H9 (cell line): Measurements from ENCODE around the gene SERPINA6. TPM values are rescaled to one million over a fixed set of nuclear protein-coding genes. Genes with fewer than 3 reads are reported as not detected.
"Not testable (repeated sequence)": the region's sequence is repeated elsewhere in the genome, so short reads cannot be mapped to it uniquely, and the experiment has no call there.

ENCODE experiments used
- DNase-seq: peaks from one replicate; pipeline ENCODE4 v3.0.0-alpha.2; 2017
- H2AFZ ChIP-seq: one replicate; pipeline ENCODE4 v1.6.1; 2013; ENCODE audit warnings: mild to moderate bottlenecking, low read length, control low read depth, moderate library complexity
- H2AK5ac ChIP-seq: 2 replicates; pipeline ENCODE4 v1.6.1; 2013; ENCODE audit warnings: low read length, control low read depth, mixed read lengths; ENCODE audit not compliant: insufficient read length
- H2BK120ac ChIP-seq: one replicate; pipeline ENCODE4 v1.6.1; 2013; ENCODE audit warnings: low read depth, mild to moderate bottlenecking, low read length, control low read depth, inconsistent platforms; ENCODE audit not compliant: poor library complexity, severe bottlenecking
- H2BK12ac ChIP-seq: 2 replicates; pipeline ENCODE4 v1.6.1; 2013; ENCODE audit warnings: low read length, control low read depth, mixed read lengths, low read depth; ENCODE audit not compliant: insufficient read length
- H2BK15ac ChIP-seq: 2 replicates; pipeline ENCODE4 v1.6.1; 2013; ENCODE audit warnings: low read depth, low read length, control low read depth
- H2BK20ac ChIP-seq: one replicate; pipeline ENCODE4 v1.6.1; 2013; ENCODE audit warnings: low read depth, mild to moderate bottlenecking, low read length, control low read depth, inconsistent platforms; ENCODE audit not compliant: poor library complexity, severe bottlenecking
- H2BK5ac ChIP-seq: 2 replicates; pipeline ENCODE4 v1.6.1; 2013; ENCODE audit warnings: low read length, control low read depth, mixed read lengths; ENCODE audit not compliant: insufficient read length
- H3K14ac ChIP-seq: 2 replicates; pipeline ENCODE4 v1.6.1; 2013; ENCODE audit warnings: low read length, control low read depth; ENCODE audit not compliant: insufficient read depth
- H3K18ac ChIP-seq: 2 replicates; pipeline ENCODE4 v1.6.1; 2013; ENCODE audit warnings: low read depth, mild to moderate bottlenecking, mixed read lengths, low read length, control low read depth; ENCODE audit not compliant: insufficient read length
- H3K23ac ChIP-seq: 2 replicates; pipeline ENCODE4 v1.6.1; 2013; ENCODE audit warnings: low read length, control low read depth, mixed read lengths, low read depth; ENCODE audit not compliant: insufficient read length
- H3K23me2 ChIP-seq: 2 replicates; pipeline ENCODE4 v1.6.1; 2013; ENCODE audit warnings: low read depth, mild to moderate bottlenecking, mixed read lengths, low read length, control low read depth; ENCODE audit not compliant: insufficient read length, poor library complexity, severe bottlenecking
- H3K27ac ChIP-seq: 2 replicates; pipeline ENCODE4 v1.5.1; 2013; ENCODE audit warnings: low read length, control low read depth, mixed read lengths, low read depth; ENCODE audit not compliant: insufficient read length
- H3K27me3 ChIP-seq: 2 replicates; pipeline ENCODE4 v1.6.1; 2013; ENCODE audit warnings: low read length, control low read depth, inconsistent platforms; ENCODE audit not compliant: insufficient read depth
- H3K4ac ChIP-seq: 2 replicates; pipeline ENCODE4 v1.6.1; 2013; ENCODE audit warnings: low read depth, mild to moderate bottlenecking, control low read depth, inconsistent platforms, low read length, moderate library complexity
- H3K4me1 ChIP-seq: 2 replicates; pipeline ENCODE4 v1.6.1; 2013; ENCODE audit warnings: low read length, control low read depth, inconsistent platforms; ENCODE audit not compliant: insufficient read depth
- H3K4me2 ChIP-seq: 2 replicates; pipeline ENCODE4 v1.6.1; 2013; ENCODE audit warnings: low read length, control low read depth, mixed read lengths; ENCODE audit not compliant: insufficient read length, insufficient read depth
- H3K56ac ChIP-seq: 2 replicates; pipeline ENCODE4 v1.6.1; 2013; ENCODE audit warnings: low read depth, mild to moderate bottlenecking, mixed read lengths, low read length, control low read depth; ENCODE audit not compliant: insufficient read length
- H3K79me1 ChIP-seq: 2 replicates; pipeline ENCODE4 v1.6.1; 2013; ENCODE audit warnings: low read depth, mild to moderate bottlenecking, moderate library complexity, low read length, control low read depth, inconsistent platforms; ENCODE audit not compliant: insufficient read depth, poor library complexity, severe bottlenecking
- H3K79me2 ChIP-seq: 2 replicates; pipeline ENCODE4 v1.6.1; 2013; ENCODE audit warnings: low read length, control low read depth, inconsistent platforms; ENCODE audit not compliant: insufficient read depth
- H3K9ac ChIP-seq: 2 replicates; pipeline ENCODE4 v1.6.1; 2013; ENCODE audit warnings: low read length, control low read depth, mixed read lengths; ENCODE audit not compliant: insufficient read length; ENCODE audit errors: extremely low read depth
- H3K9me3 ChIP-seq: one replicate; pipeline ENCODE4 v1.6.1; 2013; ENCODE audit warnings: low read depth, low read length, inconsistent platforms; ENCODE audit not compliant: control insufficient read depth
- H3T11ph ChIP-seq: one replicate; pipeline ENCODE4 v1.6.1; 2013; ENCODE audit warnings: mild to moderate bottlenecking, low read length, control low read depth, inconsistent platforms
- H4K20me1 ChIP-seq: one replicate; pipeline ENCODE4 v1.6.1; 2013; ENCODE audit not compliant: control insufficient read depth, insufficient read length, insufficient read depth
- H4K5ac ChIP-seq: 2 replicates; pipeline ENCODE4 v1.6.1; 2013; ENCODE audit warnings: low read depth, mild to moderate bottlenecking, mixed read lengths, low read length, control low read depth; ENCODE audit not compliant: insufficient read length
- H4K8ac ChIP-seq: replicated peaks from 2 replicates; pipeline ENCODE4 v1.6.1; 2013; ENCODE audit warnings: low read length, control low read depth, mixed read lengths, low read depth; ENCODE audit not compliant: insufficient read length
- H4K91ac ChIP-seq: 2 replicates; pipeline ENCODE4 v1.6.1; 2013; ENCODE audit warnings: low read depth, mild to moderate bottlenecking, moderate library complexity, mixed read lengths, low read length, control low read depth; ENCODE audit not compliant: insufficient read length
- H3K27ac Mint-ChIP-seq, 3 experiments: 2 replicates in 2 of 3; 3 replicates in 1 of 3; pipeline ENCODE4 v1.8.0; 2020 to 2021; ENCODE audit warnings: mixed read lengths in 3 of 3, mild to moderate bottlenecking in 1 of 3, moderate library complexity in 1 of 3
- H3K27me3 Mint-ChIP-seq: 2 replicates; pipeline ENCODE4 v1.8.0; 2021; ENCODE audit warnings: low read depth, mild to moderate bottlenecking, moderate library complexity, mixed read lengths
- H3K36me3 Mint-ChIP-seq, 3 experiments: 2 replicates in 2 of 3; 3 replicates in 1 of 3; pipeline ENCODE4 v1.8.0; 2020 to 2021; ENCODE audit warnings: low read depth in 3 of 3, mixed read lengths in 3 of 3; ENCODE audit not compliant: insufficient read depth in 1 of 3
- H3K4me1 Mint-ChIP-seq, 2 experiments: 2 replicates each; pipeline ENCODE4 v1.8.0; 2020; ENCODE audit warnings: mixed read lengths in 2 of 2
- H3K4me3 Mint-ChIP-seq, 2 experiments: 2 replicates in 1 of 2; 3 replicates in 1 of 2; pipeline ENCODE4 v1.8.0; 2020 to 2021; ENCODE audit warnings: mild to moderate bottlenecking in 2 of 2, mixed read lengths in 2 of 2, moderate library complexity in 1 of 2
- H3K9me3 Mint-ChIP-seq, 2 experiments: 2 replicates in 1 of 2; 3 replicates in 1 of 2; pipeline ENCODE4 v1.8.0; 2020; ENCODE audit warnings: mild to moderate bottlenecking in 2 of 2, mixed read lengths in 2 of 2, moderate library complexity in 1 of 2
- WGBS: extraction: QIAGEN DNeasy Blood & Tissue Kit; methylation state at CpG from one replicate; pipeline ENCODE4 v1.1.7; 2013; ENCODE audit warnings: missing lambda C conversion rate, low lambda C conversion rate, mixed read lengths; ENCODE audit not compliant: insufficient read length; ENCODE audit errors: extremely low coverage; 5-methylcytosine and 5-hydroxymethylcytosine counted together
- total RNA-seq: library from RNA; stranded (reverse); gene quantifications from 2 replicates; pipeline ENCODE4 v1.2.1, GENCODE V29; 2021
- TF ChIP-seq, protein P1 (sequence below): fragments of 200-600 bp; sonication (generic); conservative IDR thresholded peaks from 3 replicates; pipeline ENCODE4 v1.8.0; 2021; ENCODE audit warnings: antibody characterized with exemption, mild to moderate bottlenecking

SERPINA6 gene
- total RNA-seq, 1 experiment from 2014 or later = not detected

DNA sequence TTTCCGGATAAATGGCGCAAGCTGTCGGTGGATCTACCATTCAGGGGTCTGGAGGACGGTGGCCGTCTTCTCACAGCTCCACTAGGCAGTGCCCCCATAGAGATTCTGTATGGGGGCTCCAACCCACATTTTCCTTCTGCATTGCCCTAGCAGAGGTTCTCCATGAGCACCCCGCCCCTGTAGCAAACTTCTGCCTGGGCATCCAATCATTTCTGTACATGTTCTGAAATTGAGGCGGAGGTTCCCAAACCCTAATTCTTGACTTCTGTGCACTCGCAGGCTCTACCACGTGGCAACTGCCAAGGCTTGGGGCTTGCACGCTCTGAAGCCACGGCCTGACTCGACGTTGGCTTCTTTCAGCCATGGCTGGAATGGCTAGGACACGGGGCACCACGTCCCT lies 25.0 kb downstream of the SERPINA6 start:
- TF ChIP-seq, protein P1, sequence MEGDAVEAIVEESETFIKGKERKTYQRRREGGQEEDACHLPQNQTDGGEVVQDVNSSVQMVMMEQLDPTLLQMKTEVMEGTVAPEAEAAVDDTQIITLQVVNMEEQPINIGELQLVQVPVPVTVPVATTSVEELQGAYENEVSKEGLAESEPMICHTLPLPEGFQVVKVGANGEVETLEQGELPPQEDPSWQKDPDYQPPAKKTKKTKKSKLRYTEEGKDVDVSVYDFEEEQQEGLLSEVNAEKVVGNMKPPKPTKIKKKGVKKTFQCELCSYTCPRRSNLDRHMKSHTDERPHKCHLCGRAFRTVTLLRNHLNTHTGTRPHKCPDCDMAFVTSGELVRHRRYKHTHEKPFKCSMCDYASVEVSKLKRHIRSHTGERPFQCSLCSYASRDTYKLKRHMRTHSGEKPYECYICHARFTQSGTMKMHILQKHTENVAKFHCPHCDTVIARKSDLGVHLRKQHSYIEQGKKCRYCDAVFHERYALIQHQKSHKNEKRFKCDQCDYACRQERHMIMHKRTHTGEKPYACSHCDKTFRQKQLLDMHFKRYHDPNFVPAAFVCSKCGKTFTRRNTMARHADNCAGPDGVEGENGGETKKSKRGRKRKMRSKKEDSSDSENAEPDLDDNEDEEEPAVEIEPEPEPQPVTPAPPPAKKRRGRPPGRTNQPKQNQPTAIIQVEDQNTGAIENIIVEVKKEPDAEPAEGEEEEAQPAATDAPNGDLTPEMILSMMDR = no peak
- no peak overlapping the region for H2AFZ ChIP-seq
- H2BK12ac ChIP-seq = no peak overlapping the region
- H3K9me3 ChIP-seq = no peaks in the 10 kb centered on the region
- peaks cover 0 to 6% of the 10 kb centered on the region in 2 experiments; a peak in 2 of 5 replicates for H3K9me3 Mint-ChIP-seq
- DNase-seq = no peak
- no CpG with 5 or more reads among the region's 15 CpGs for WGBS
- H3K36me3 Mint-ChIP-seq = no peaks in the 10 kb centered on the region; a peak in 1 of 7 replicates
- peaks cover 6 to 12% of the 10 kb centered on the region in 2 experiments; a peak in 3 of 4 replicates for H3K4me1 Mint-ChIP-seq
- H3K4me2 ChIP-seq = no peak overlapping the region
- no peaks in the 10 kb centered on the region for H3K23me2 ChIP-seq
- no peak overlapping the region for H4K5ac ChIP-seq
- no peak overlapping the region for H3T11ph ChIP-seq
- H3K27ac Mint-ChIP-seq = no peak overlapping the region
- H3K18ac ChIP-seq = no peak overlapping the region
- no peaks in the 10 kb centered on the region for H3K4me1 ChIP-seq
- H4K91ac ChIP-seq = no peak overlapping the region
- H3K23ac ChIP-seq = no peak overlapping the region
- no peak overlapping the region for H3K14ac ChIP-seq
- no peaks in the 10 kb centered on the region for H3K27me3 Mint-ChIP-seq
- no peak overlapping the region for H4K8ac ChIP-seq
- H2AK5ac ChIP-seq = no peak overlapping the region
- no peaks in the 10 kb centered on the region for H4K20me1 ChIP-seq
- no peak overlapping the region for H3K4ac ChIP-seq
- H2BK15ac ChIP-seq = no peak overlapping the region
- no peaks in the 10 kb centered on the region for H3K27me3 ChIP-seq
- H3K56ac ChIP-seq = no peak overlapping the region
- H3K79me1 ChIP-seq = no peaks in the 10 kb centered on the region
- no peaks in the 10 kb centered on the region for H3K79me2 ChIP-seq
- H3K4me3 Mint-ChIP-seq = no peak overlapping the region
- no peak overlapping the region for H3K9ac ChIP-seq
- no peak overlapping the region for H2BK20ac ChIP-seq
- no peak overlapping the region for H2BK120ac ChIP-seq
- no peak overlapping the region for H3K27ac ChIP-seq
- H2BK5ac ChIP-seq = no peak overlapping the region

DNA sequence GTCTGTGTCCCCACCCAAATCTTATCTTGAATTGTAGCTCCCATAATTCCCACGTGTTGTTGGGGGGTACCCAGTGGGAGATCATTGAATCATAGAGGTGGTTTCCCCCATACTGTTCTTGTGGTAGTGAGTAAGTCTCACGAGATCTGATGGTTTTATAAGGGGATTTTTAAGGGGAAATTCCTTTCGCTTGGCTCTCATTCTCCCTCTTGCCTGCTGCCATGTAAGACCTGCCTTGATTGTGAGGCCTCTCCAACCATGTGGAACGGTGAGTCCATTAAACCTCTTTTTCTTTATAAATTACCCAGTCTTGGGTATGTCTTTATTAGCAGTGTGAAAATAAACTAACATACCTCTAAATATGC lies 27.0 kb downstream of the SERPINA6 start:
- H2AK5ac ChIP-seq, H3K9me3 ChIP-seq, H3K27me3 Mint-ChIP-seq, H3K4me2 ChIP-seq, H3K36me3 Mint-ChIP-seq, H3K9me3 Mint-ChIP-seq, H3K9ac ChIP-seq, H4K8ac ChIP-seq, H3K23ac ChIP-seq, H3K27me3 ChIP-seq, H2AFZ ChIP-seq, H3K79me2 ChIP-seq, H3K56ac ChIP-seq, DNase-seq, H2BK12ac ChIP-seq, H3K4me3 Mint-ChIP-seq, H2BK15ac ChIP-seq, H3K4me1 ChIP-seq, H4K20me1 ChIP-seq, H4K5ac ChIP-seq, H3T11ph ChIP-seq, H3K14ac ChIP-seq, H3K27ac Mint-ChIP-seq, H2BK120ac ChIP-seq, H2BK5ac ChIP-seq, H3K27ac ChIP-seq, H2BK20ac ChIP-seq, H4K91ac ChIP-seq, H3K4ac ChIP-seq, H3K18ac ChIP-seq, H3K23me2 ChIP-seq, H3K79me1 ChIP-seq: not testable (repeated sequence)
- no CpG with 5 or more reads among the region's 4 CpGs for WGBS
- H3K4me1 Mint-ChIP-seq = peaks cover 10 to 12% of the 10 kb centered on the region in 2 experiments
